ENCODE measurements around the gene NAALADL2. TPM values are rescaled to one million over a fixed set of nuclear protein-coding genes. Genes with fewer than 3 reads are reported as not detected.

NAALADL2 gene
- total RNA-seq, 2 experiments from 2014 or later, result 0.30 to 1.2 TPM

GRCh38 chr3:175059788-175060187, 200.7 kb downstream of the NAALADL2 start:
- POLR2A ChIA-PET, result no interaction called here
- Histone ChIP-seq H3K36me3 (ENCODE audit: insufficient read depth, low read length) (no peaks in the 10 kb centered on the region), H3K4me3 (ENCODE audit: low read length) (no peak overlapping the region), H3K9me3 (ENCODE audit: control insufficient read depth in 1 of 2, insufficient read depth in 1 of 2, low read length in 2 of 2) (peaks cover 0 to 4% of the 10 kb centered on the region in 2 experiments), H3K4me1 (ENCODE audit: insufficient read depth, low read length) (no peaks in the 10 kb centered on the region), H3K27me3 (ENCODE audit: control insufficient read depth in 1 of 2, insufficient read depth in 2 of 2, low read length in 2 of 2) (no peaks in the 10 kb centered on the region), H3K27ac (ENCODE audit: low read depth in 1 of 2, low read length in 2 of 2) (no peak overlapping the region)
- no peaks in the 10 kb centered on the region for H3K27me3 Mint-ChIP-seq
- ATAC-seq (ENCODE audit: poor library complexity) (no peak), DNase-seq (no peak)
- CTCF ChIA-PET, result no interaction called here
- intact Hi-C loops (cut with DNase I, micrococcal nuclease), result no loop called here
- no peak for TF ChIP-seq CTCF (IDR thresholded peaks at IDR 0.05)
- H3K27ac Mint-ChIP-seq, result no peak overlapping the region
- no peaks in the 10 kb centered on the region for H3K4me1 Mint-ChIP-seq (ENCODE audit: low read depth)
- H3K9me3 Mint-ChIP-seq, result peaks cover 12% of the 10 kb centered on the region
- no peaks in the 10 kb centered on the region for H3K36me3 Mint-ChIP-seq (ENCODE audit: low read depth)
- H3K4me3 Mint-ChIP-seq, result no peak overlapping the region

GRCh38 chr3:175065497-175065896, 206.4 kb downstream of the NAALADL2 start:
- no peaks in the 10 kb centered on the region for H3K4me1 ChIP-seq (ENCODE audit: insufficient read depth, low read length)
- intact Hi-C loops (cut with DNase I, micrococcal nuclease), result no loop called here
- H3K27me3 Mint-ChIP-seq, result no peaks in the 10 kb centered on the region
- DNase-seq, result no peak
- no peak overlapping the region for H3K27ac ChIP-seq (ENCODE audit: low read depth in 1 of 2, low read length in 2 of 2)
- H3K4me3 ChIP-seq (ENCODE audit: low read length), result no peak overlapping the region
- H3K36me3 ChIP-seq (ENCODE audit: insufficient read depth, low read length), result no peaks in the 10 kb centered on the region
- H3K27me3 ChIP-seq (ENCODE audit: control insufficient read depth in 1 of 2, insufficient read depth in 2 of 2, low read length in 2 of 2), result no peaks in the 10 kb centered on the region
- no peak overlapping the region for H3K27ac Mint-ChIP-seq
- TF ChIP-seq CTCF (IDR thresholded peaks at IDR 0.05), result no peak
- CTCF ChIA-PET, result no interaction called here
- POLR2A ChIA-PET, result no interaction called here
- H3K4me1 Mint-ChIP-seq (ENCODE audit: low read depth), result no peaks in the 10 kb centered on the region
- peaks cover 0 to 4% of the 10 kb centered on the region in 2 experiments for H3K9me3 ChIP-seq (ENCODE audit: control insufficient read depth in 1 of 2, insufficient read depth in 1 of 2, low read length in 2 of 2)
- ATAC-seq (ENCODE audit: poor library complexity), result no peak
- no peaks in the 10 kb centered on the region for H3K36me3 Mint-ChIP-seq (ENCODE audit: low read depth)
- no peak overlapping the region for H3K4me3 Mint-ChIP-seq
- H3K9me3 Mint-ChIP-seq, result no peaks in the 10 kb centered on the region

- Histone ChIP-seq H3K27me3 (ENCODE audit: control insufficient read depth in 1 of 2, insufficient read depth in 2 of 2, low read length in 2 of 2) (no peaks in the 10 kb centered on the region), H3K4me3 (ENCODE audit: low read length) (no peak overlapping the region), H3K9me3 (ENCODE audit: control insufficient read depth in 1 of 2, insufficient read depth in 1 of 2, low read length in 2 of 2) (peaks cover 0 to 4% of the 10 kb centered on the region in 2 experiments), H3K36me3 (ENCODE audit: insufficient read depth, low read length) (no peaks in the 10 kb centered on the region), H3K4me1 (ENCODE audit: insufficient read depth, low read length) (no peaks in the 10 kb centered on the region), H3K27ac (ENCODE audit: low read depth in 1 of 2, low read length in 2 of 2) (no peak overlapping the region)
- intact Hi-C loops (cut with DNase I, micrococcal nuclease), result no loop called here
- no peaks in the 10 kb centered on the region for H3K4me1 Mint-ChIP-seq (ENCODE audit: low read depth)
- no peaks in the 10 kb centered on the region for H3K9me3 Mint-ChIP-seq
- ATAC-seq (ENCODE audit: poor library complexity), result no peak
- POLR2A ChIA-PET, result no interaction called here
- CTCF ChIA-PET, result no interaction called here
- H3K4me3 Mint-ChIP-seq, result no peak overlapping the region
- no peaks in the 10 kb centered on the region for H3K36me3 Mint-ChIP-seq (ENCODE audit: low read depth)
- H3K27ac Mint-ChIP-seq, result no peak overlapping the region
- H3K27me3 Mint-ChIP-seq, result no peaks in the 10 kb centered on the region
- no peak for DNase-seq
- no peak for TF ChIP-seq CTCF (IDR thresholded peaks at IDR 0.05)
Observed at GRCh38 chr3:175066617-175067415, 207.7 kb downstream of the NAALADL2 start.

All from CD4-positive, alpha-beta T cell (primary cell).